Activated naive CD8-positive, alpha-beta T cell treated with anti-CD3 and anti-CD28 coated beads, Interleukin-2, amount 10 ng/mL, durations not matched to agents 7 days and 5 days (primary cell): ENCODE results near the gene TMEM198. TPM values are rescaled to one million over a fixed set of nuclear protein-coding genes. Genes with fewer than 3 reads are reported as not detected.

Experiments used
- ATAC-seq: fragments of 150-1000 bp; cut with Tn5 transposase; one replicate; pipeline ENCODE4 v1.10.0; 2021; ENCODE audit warnings: low read depth, moderate library complexity
- POLR2A ChIA-PET: fragments of 350-600 bp; sonication (Branson Sonifier 250); formaldehyde crosslinking; loops from one replicate; lab custom pipeline; 2021; ENCODE audit warnings: antibody characterized with exemption; lab: Charles Lee
- DNase-seq: peaks from one replicate; pipeline ENCODE4 v3.0.0; 2021
- H3K27ac Mint-ChIP-seq: one replicate; pipeline ENCODE4 v1.8.0; 2022; ENCODE audit warnings: mild to moderate bottlenecking, mixed read lengths
- H3K27me3 Mint-ChIP-seq: one replicate; pipeline ENCODE4 v1.8.0; 2022; ENCODE audit warnings: mild to moderate bottlenecking, moderate library complexity, mixed read lengths
- H3K36me3 Mint-ChIP-seq: one replicate; pipeline ENCODE4 v1.8.0; 2021; ENCODE audit warnings: mild to moderate bottlenecking, mixed read lengths
- H3K4me1 Mint-ChIP-seq: one replicate; pipeline ENCODE4 v1.8.0; 2021; ENCODE audit warnings: mixed read lengths
- H3K4me3 Mint-ChIP-seq: one replicate; pipeline ENCODE4 v1.8.0; 2022; ENCODE audit warnings: mild to moderate bottlenecking, moderate library complexity, mixed read lengths
- H3K9me3 Mint-ChIP-seq: one replicate; pipeline ENCODE4 v1.8.0; 2021; ENCODE audit warnings: mixed read lengths
- total RNA-seq, 2 experiments: library from RNA; stranded (reverse); gene quantifications; one replicate each; pipeline ENCODE4 v1.2.3, GENCODE V29; 2021

TMEM198 gene
- total RNA-seq, 2 experiments from 2014 or later = 0.85 to 1.1 TPM

GRCh38 chr2:219523031-219523671 is 20.7 kb upstream of the TMEM198 start:
- Mint-ChIP-seq H3K9me3 (no peaks in the 10 kb centered on the region), H3K27ac (no peak overlapping the region), H3K4me1 (no peaks in the 10 kb centered on the region), H3K4me3 (no peak overlapping the region), H3K27me3 (peaks cover 74% of the 10 kb centered on the region), H3K36me3 (no peaks in the 10 kb centered on the region)
- POLR2A ChIA-PET = no interaction called here
- ATAC-seq (no peak), DNase-seq (no peak)

- H3K27ac Mint-ChIP-seq = no peak overlapping the region
- POLR2A ChIA-PET = no interaction called here
- no peak overlapping the region for H3K4me3 Mint-ChIP-seq
- peaks cover 85% of the 10 kb centered on the region for H3K27me3 Mint-ChIP-seq
- H3K9me3 Mint-ChIP-seq = no peaks in the 10 kb centered on the region
- H3K4me1 Mint-ChIP-seq = no peaks in the 10 kb centered on the region
- ATAC-seq (no peak), DNase-seq (no peak)
- H3K36me3 Mint-ChIP-seq = no peaks in the 10 kb centered on the region
These were observed 19.0 kb upstream of the TMEM198 start for GRCh38 chr2:219524817-219525216.

DNA sequence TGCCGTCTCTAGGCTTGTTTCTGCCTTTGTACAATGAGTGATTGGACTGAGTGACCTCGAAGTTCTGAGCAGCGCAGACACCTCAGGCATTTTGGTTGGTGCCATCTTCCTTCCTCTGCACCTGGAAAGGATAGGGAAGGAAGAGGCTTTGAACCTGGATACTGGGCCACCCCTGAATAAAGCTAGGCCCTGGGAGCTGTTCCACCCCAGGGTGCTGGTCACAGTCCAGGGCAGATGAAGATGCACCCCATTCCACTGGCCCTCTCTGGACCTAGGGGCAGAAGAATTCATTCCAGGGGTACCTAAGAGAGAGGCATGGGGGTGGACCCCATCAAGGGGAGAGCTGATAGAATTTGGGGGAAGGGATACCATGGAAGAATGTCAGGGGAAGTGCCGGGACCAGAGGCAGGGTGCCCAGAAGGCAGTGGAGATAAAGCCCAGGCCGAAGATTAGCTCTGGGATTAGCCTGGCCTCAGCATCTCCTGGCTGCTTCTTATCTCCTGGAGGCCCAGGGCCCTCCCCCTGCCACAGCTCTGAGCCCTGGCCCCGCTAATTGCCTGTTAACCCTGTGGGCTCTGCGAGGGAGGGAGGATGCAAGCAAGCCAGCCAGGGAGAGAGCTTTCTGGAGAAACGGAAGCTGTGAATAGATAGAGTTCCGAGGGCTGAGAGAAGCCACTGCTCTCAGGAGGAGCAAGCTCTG is 18.1 kb upstream of the TMEM198 start:
- H3K36me3 Mint-ChIP-seq = no peaks in the 10 kb centered on the region
- H3K4me3 Mint-ChIP-seq = no peak overlapping the region
- H3K9me3 Mint-ChIP-seq = no peaks in the 10 kb centered on the region
- H3K4me1 Mint-ChIP-seq = peaks cover 1% of the 10 kb centered on the region
- no peak for ATAC-seq
- H3K27me3 Mint-ChIP-seq = peaks cover 87% of the 10 kb centered on the region
- DNase-seq = no peak
- H3K27ac Mint-ChIP-seq = no peak overlapping the region
- POLR2A ChIA-PET = no interaction called here

- Mint-ChIP-seq H3K27me3 (peaks cover 84% of the 10 kb centered on the region), H3K4me3 (no peak overlapping the region), H3K4me1 (peaks cover 1% of the 10 kb centered on the region), H3K36me3 (no peaks in the 10 kb centered on the region), H3K9me3 (no peaks in the 10 kb centered on the region), H3K27ac (no peak overlapping the region)
- DNase-seq (no peak), ATAC-seq (no peak)
- POLR2A ChIA-PET = no interaction called here
These were observed 17.3 kb upstream of the TMEM198 start for GRCh38 chr2:219526320-219527075.

GRCh38 chr2:219527076-219527394 is 16.8 kb upstream of the TMEM198 start:
- Mint-ChIP-seq H3K36me3 (no peaks in the 10 kb centered on the region), H3K9me3 (no peaks in the 10 kb centered on the region), H3K4me3 (no peak overlapping the region), H3K27ac (no peak overlapping the region), H3K27me3 (peaks cover 79% of the 10 kb centered on the region), H3K4me1 (peaks cover 1% of the 10 kb centered on the region)
- DNase-seq = no peak
- POLR2A ChIA-PET = no interaction called here
- no peak for ATAC-seq

DNA sequence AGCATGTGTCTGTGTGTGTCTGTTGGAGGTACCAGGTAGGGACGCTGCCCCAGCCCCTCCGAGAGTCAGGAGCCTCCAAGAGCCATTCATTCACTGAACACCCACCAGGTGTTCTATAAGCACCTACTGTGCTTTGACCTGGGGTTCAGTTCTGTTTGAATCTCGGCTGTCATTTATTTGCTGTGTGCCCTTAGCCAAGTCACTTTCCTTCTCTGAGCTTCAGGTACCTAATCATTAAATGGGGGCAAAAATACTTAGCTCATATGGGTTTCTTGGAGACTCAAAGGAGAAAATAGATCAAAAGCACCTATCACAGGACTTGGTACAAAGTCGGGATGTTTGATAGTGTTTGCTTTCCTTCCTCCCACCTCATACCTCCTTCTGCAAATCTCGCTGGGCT is 16.4 kb upstream of the TMEM198 start:
- ATAC-seq = no peak
- H3K27ac Mint-ChIP-seq = no peak overlapping the region
- peaks cover 1% of the 10 kb centered on the region for H3K4me1 Mint-ChIP-seq
- peaks cover 77% of the 10 kb centered on the region for H3K27me3 Mint-ChIP-seq
- no peak for DNase-seq
- H3K9me3 Mint-ChIP-seq = no peaks in the 10 kb centered on the region
- POLR2A ChIA-PET = interaction anchor here (0.6 to 1.0 kb wide), 2 partner anchors 29 to 53 kb away, joined by 3 read pairs; partner anchors contain the start of gene GMPPA
- no peaks in the 10 kb centered on the region for H3K36me3 Mint-ChIP-seq
- no peak overlapping the region for H3K4me3 Mint-ChIP-seq

GRCh38 chr2:219530048-219530963 is 13.5 kb upstream of the TMEM198 start:
- H3K27ac Mint-ChIP-seq = no peak overlapping the region
- H3K4me3 Mint-ChIP-seq = no peak overlapping the region
- H3K36me3 Mint-ChIP-seq = no peaks in the 10 kb centered on the region
- DNase-seq (peak; percentile 91), ATAC-seq (peak; percentile 88)
- peaks cover 1% of the 10 kb centered on the region for H3K4me1 Mint-ChIP-seq
- POLR2A ChIA-PET = interaction anchor here (0.8 to 1.2 kb wide), 4 partner anchors 32 to 71 kb away, joined by 3 to 4 read pairs (median 3); partner anchors contain the start of gene GMPPA
- H3K9me3 Mint-ChIP-seq = no peaks in the 10 kb centered on the region
- peaks cover 54% of the 10 kb centered on the region for H3K27me3 Mint-ChIP-seq

GRCh38 chr2:219531639-219532377 is 12.0 kb upstream of the TMEM198 start:
- Mint-ChIP-seq H3K27ac (no peak overlapping the region), H3K9me3 (no peaks in the 10 kb centered on the region), H3K4me3 (no peak overlapping the region), H3K36me3 (no peaks in the 10 kb centered on the region), H3K4me1 (peaks cover 1% of the 10 kb centered on the region), H3K27me3 (peaks cover 42% of the 10 kb centered on the region)
- POLR2A ChIA-PET = no interaction called here
- ATAC-seq = no peak
- no peak for DNase-seq

DNA sequence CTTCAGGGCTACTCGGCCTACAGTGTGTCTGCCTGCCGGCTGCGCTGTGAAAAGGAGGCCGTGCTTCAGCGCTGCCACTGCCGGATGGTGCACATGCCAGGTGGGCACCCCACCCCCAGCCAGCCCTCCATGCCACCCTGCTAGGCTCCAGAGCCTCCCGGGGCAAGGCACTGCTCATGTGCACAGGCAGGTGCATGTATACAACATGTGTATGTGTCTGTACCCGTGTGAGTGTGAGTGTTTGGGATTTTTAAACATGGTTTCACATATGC is 11.5 kb upstream of the TMEM198 start:
- ATAC-seq (no peak), DNase-seq (no peak)
- POLR2A ChIA-PET = no interaction called here
- Mint-ChIP-seq H3K4me3 (no peak overlapping the region), H3K36me3 (no peaks in the 10 kb centered on the region), H3K4me1 (peaks cover 1% of the 10 kb centered on the region), H3K9me3 (no peaks in the 10 kb centered on the region), H3K27ac (no peak overlapping the region), H3K27me3 (peaks cover 37% of the 10 kb centered on the region)

DNA sequence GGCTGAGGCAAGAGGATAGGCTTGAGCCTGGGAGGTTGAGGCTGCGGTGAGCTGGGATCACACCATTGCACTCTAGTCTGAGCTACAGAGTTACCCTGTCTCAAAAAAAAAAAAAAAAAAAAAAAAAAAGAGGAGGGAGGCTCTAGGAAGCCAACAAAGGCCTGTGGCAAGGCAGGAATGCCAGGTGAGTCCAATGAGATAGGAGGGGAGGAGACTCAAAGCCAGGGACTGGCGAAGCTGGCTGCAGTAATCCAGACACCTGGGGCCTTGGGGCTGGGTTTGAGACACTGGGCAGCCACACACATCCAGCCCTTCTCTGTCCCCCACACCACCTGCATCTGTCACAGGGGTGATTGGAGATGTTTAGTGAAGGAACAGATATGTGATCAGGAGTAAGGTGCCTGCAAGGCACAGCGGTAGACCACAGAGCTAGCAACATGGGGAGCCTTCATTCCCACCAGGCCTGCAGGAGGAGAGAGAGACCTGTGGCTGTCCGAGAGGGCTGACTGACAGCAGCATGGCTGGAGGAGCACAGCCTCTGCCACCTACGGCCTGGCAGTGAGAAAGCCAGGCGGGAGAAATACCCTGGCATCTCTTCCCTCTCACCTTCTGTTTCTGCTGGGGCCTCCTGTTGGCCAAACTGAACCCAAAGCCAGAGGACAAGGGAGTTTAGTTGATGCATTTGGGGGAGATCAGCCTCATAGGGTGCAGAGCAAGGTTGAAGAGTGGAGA is 9.7 kb upstream of the TMEM198 start:
- POLR2A ChIA-PET = no interaction called here
- H3K36me3 Mint-ChIP-seq = no peaks in the 10 kb centered on the region
- H3K27ac Mint-ChIP-seq = no peak overlapping the region
- H3K4me3 Mint-ChIP-seq = no peak overlapping the region
- H3K9me3 Mint-ChIP-seq = no peaks in the 10 kb centered on the region
- ATAC-seq (no peak), DNase-seq (no peak)
- H3K4me1 Mint-ChIP-seq = peaks cover 1% of the 10 kb centered on the region
- H3K27me3 Mint-ChIP-seq = peaks cover 21% of the 10 kb centered on the region

DNA sequence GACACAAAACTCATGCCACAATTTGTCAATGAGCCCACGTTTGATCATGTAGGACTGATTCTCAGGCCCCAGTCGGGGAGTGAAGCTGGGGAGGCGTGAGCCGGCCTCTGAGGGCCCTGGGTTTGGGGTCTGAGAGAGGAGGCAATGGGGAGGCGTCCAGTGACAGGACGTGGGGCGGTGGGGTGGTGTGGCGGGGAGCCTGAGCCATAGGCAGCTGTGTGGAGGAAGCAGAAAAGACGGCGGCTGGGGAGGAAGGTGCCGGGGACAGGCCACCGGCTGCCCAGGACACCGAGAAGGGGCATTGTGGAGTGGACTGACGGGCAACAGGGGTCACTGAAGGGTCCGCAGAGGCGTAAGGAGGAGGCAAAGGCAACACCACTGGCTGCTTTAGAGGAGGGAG is 7.4 kb upstream of the TMEM198 start:
- H3K36me3 Mint-ChIP-seq = no peaks in the 10 kb centered on the region
- no peak overlapping the region for H3K27ac Mint-ChIP-seq
- peaks cover under 1% of the 10 kb centered on the region for H3K27me3 Mint-ChIP-seq
- ATAC-seq (no peak), DNase-seq (no peak)
- POLR2A ChIA-PET = no interaction called here
- H3K9me3 Mint-ChIP-seq = no peaks in the 10 kb centered on the region
- H3K4me1 Mint-ChIP-seq = no peaks in the 10 kb centered on the region
- H3K4me3 Mint-ChIP-seq = no peak overlapping the region

GRCh38 chr2:219536967-219537366 is 6.9 kb upstream of the TMEM198 start:
- Mint-ChIP-seq H3K4me3 (no peak overlapping the region), H3K4me1 (no peaks in the 10 kb centered on the region), H3K36me3 (no peaks in the 10 kb centered on the region), H3K27ac (no peak overlapping the region), H3K9me3 (no peaks in the 10 kb centered on the region), H3K27me3 (no peaks in the 10 kb centered on the region)
- ATAC-seq = no peak
- POLR2A ChIA-PET = no interaction called here
- DNase-seq = no peak
